Fibroblast of lung (primary cell): ENCODE data around the gene AKAP6.

Experiments
- EZH2 ChIP-seq: IDR thresholded peaks from 2 replicates; pipeline ENCODE4 v1.5.1; 2012; ENCODE audit warnings: low read length, control low read depth, mild to moderate bottlenecking; ENCODE audit errors: missing control alignments
- TF ChIP-seq, protein P1 (sequence below), 2 donors: IDR thresholded peaks in 1 of 2; conservative IDR thresholded peaks in 1 of 2; 1 replicate in 1 of 2; 2 replicates in 1 of 2; pipeline ENCODE4 v1.5.1; 2011 to 2012; ENCODE audit warnings: low read length in 2 of 2, control low read depth in 1 of 2, inconsistent platforms in 1 of 2, low read depth in 1 of 2, mild to moderate bottlenecking in 1 of 2

DNA sequence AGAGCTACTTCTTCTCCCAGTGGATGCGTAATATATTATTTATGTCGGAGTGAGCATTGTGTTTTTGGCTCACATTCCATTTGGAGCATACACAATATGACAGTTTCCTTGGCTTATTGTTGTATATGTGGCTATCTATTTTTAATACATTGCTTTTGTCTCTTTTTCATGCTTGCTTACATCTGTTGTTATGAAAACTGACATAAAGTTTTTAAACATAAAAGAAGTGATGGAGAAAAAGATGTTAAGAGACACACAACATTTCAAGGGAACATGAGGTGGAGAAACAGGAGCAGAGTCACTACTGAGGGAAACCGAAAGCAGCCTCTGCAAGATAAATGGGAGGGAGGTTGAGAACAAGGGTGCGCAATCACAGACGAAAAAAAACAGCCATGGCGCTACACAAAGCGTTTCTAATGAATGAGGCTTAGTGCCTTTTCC lies 381.2 kb downstream of the AKAP6 start:
- TF ChIP-seq, protein P1, sequence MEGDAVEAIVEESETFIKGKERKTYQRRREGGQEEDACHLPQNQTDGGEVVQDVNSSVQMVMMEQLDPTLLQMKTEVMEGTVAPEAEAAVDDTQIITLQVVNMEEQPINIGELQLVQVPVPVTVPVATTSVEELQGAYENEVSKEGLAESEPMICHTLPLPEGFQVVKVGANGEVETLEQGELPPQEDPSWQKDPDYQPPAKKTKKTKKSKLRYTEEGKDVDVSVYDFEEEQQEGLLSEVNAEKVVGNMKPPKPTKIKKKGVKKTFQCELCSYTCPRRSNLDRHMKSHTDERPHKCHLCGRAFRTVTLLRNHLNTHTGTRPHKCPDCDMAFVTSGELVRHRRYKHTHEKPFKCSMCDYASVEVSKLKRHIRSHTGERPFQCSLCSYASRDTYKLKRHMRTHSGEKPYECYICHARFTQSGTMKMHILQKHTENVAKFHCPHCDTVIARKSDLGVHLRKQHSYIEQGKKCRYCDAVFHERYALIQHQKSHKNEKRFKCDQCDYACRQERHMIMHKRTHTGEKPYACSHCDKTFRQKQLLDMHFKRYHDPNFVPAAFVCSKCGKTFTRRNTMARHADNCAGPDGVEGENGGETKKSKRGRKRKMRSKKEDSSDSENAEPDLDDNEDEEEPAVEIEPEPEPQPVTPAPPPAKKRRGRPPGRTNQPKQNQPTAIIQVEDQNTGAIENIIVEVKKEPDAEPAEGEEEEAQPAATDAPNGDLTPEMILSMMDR (conservative IDR thresholded peaks at IDR 0.05 in 1 of 2, IDR thresholded peaks at IDR 0.05 in 1 of 2; ENCODE audit: low read depth in 1 of 2, low read length in 2 of 2): no peak
- no peak for TF ChIP-seq EZH2
